NCI-H2227 (cell line): ENCODE results near the gene FGF7.
"Not testable (repeated sequence)": the region's sequence is repeated elsewhere in the genome, so short reads cannot be mapped to it uniquely, and the experiment has no call there.

ENCODE experiments used
- DNase-seq: peaks from one replicate; lab custom pipeline; 2025; ENCODE audit not compliant: unreplicated experiment; lab: John Stamatoyannopoulos, UW

The FGF7 gene

GRCh38 chr15:49423021-49423420, at the start of gene FGF7:
Gene FGF7, plus strand, starts transcription at chr15:49423242. Its CDS starts 1,056 bp downstream, at chr15:49424298.
- no peak for DNase-seq

GRCh38 chr15:49379996-49380395, 43.0 kb upstream of the FGF7 start:
- DNase-seq, result no peak

GRCh38 chr15:49380912-49381311, 42.1 kb upstream of the FGF7 start:
- DNase-seq, result no peak

GRCh38 chr15:49382394-49382793, 40.6 kb upstream of the FGF7 start:
- no peak for DNase-seq

DNA sequence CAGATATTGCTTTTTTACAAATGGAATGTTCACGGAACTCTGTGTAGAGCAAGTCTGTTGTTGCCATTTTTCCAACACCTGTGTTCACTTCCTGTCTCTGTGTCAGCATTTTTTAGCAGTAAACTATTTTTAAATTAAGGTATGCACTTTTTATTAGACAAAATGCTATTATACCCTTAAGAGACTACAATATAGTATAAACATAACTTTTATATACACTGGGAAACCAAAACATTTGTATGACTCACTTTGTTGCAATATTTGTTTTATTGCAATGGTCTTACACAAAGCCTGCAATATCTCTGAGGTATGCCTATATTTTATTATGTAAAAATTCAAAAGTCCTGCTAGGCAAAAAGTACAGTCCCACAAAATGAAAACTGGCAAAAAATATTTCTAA, 39.8 kb upstream of the FGF7 start:
- no peak for DNase-seq

GRCh38 chr15:49387471-49387870, 35.6 kb upstream of the FGF7 start:
- no peak for DNase-seq

GRCh38 chr15:49402515-49403296, 20.3 kb upstream of the FGF7 start:
- not testable (repeated sequence) for DNase-seq

DNA sequence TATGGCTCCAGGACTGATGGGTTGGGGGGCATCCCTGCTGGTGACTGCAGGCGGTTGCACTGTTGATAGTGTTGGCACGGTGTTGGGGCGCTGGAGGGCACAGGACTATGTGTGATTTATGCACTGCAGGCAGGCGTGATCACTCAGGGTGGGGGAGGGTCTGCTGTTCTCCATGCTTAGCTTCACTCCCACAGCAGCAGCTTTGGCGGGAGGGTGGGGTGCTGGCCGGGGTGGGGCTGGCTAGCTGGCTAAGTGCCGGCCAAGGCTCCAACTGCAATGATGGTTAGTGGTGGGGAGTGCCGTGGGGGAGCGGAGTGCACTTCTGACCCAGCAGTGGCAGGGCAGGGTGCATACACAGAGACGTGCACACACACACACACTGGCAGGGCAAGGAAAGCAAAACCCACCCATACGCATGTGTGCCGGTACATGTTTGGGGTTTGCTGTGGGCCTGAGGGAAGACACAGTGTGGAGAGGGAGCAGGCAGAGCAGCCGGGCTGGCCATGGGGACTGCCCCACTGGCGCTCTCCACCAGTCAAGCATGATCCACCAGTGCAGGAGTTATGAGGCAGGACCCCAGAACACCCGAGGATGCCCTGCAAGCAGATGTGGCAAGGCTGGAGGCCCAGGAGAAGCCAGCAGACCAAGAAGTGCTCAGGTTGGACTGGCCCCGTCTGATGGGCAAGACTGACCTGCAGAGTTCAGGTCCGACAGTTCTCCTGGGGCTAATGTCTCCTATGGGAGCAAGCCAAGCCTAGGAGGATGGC, 16.5 kb upstream of the FGF7 start:
- DNase-seq, result no peak

- DNase-seq, result no peak
Observed at GRCh38 chr15:49410641-49411040, 12.4 kb upstream of the FGF7 start.

- no peak for DNase-seq
Observed at GRCh38 chr15:49412797-49413196, 10.2 kb upstream of the FGF7 start.

DNA sequence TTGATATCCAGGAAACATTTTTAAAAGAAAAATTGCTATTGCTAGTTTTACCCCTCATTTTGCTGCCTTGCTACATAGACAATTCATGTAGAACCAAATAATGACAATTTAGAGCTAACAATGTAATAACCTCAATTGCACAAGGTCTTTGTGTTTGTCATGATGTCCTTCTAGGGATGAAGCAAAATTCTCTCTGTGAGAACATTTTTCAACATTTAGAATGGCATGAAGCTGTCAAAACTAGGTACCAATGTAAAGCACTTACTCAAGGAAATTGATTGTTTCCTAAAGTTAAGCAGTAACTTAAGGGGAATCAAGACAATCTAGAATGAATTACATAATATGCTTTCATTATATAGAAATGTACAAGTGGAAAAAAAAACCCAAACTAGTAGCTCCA, 7.9 kb upstream of the FGF7 start:
- no peak for DNase-seq

GRCh38 chr15:49415638-49416037, 7.4 kb upstream of the FGF7 start:
- no peak for DNase-seq

- DNase-seq, result no peak
Observed at GRCh38 chr15:49418811-49419210, 4.2 kb upstream of the FGF7 start.

GRCh38 chr15:49421991-49422390, 1.1 kb upstream of the FGF7 start:
- DNase-seq, result peak; percentile 57

- DNase-seq, result no peak
Observed at GRCh38 chr15:49423901-49424550, 984 bp downstream of the FGF7 start.

DNA sequence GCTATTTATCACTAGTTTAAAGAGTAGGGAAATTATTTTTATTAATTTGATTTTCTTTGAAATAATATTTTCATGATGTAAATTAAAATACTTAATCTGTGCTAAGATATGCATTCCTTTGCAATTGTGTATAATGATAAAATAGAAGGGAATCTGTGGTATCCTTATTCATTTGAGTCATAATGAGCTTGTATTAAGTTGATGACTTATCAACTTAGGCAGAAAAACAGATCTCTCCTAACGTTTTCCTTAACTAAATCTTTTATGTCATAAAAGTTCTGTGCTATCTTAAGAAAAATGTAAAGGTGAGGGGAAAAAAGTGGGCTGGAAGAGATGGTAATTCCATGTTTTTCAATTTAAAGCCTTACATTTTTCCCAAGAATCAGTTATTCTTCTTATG, 1.9 kb downstream of the FGF7 start:
- DNase-seq, result no peak

- no peak for DNase-seq
Observed at GRCh38 chr15:49427372-49427771, 4.3 kb downstream of the FGF7 start.

- DNase-seq, result no peak
Observed at GRCh38 chr15:49428409-49429095, 5.5 kb downstream of the FGF7 start.

GRCh38 chr15:49430046-49430445, 7.0 kb downstream of the FGF7 start:
- DNase-seq, result no peak

- DNase-seq, result no peak
Observed at GRCh38 chr15:49435174-49435573, 12.1 kb downstream of the FGF7 start.

DNA sequence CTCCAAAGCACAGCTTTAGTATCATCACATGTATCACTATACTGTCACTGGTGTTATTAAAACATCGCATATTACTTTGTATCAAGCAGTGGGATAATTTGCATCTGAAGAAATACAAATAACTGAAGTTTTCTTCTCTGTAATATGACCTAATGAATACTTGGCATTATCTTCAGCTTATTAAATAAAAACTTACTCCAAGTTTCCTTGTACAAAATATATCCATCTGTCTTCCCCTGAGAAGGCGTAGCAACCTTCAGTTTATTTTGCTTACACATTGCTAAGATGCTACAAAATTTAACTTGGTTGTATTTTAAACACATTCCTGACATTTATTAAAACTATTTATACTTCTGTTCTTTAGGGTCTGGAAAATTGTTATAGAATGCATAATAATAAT, 13.7 kb downstream of the FGF7 start:
- no peak for DNase-seq
